H1 (cell line): Measurements from ENCODE around the gene TTC28. TPM values are rescaled to one million over a fixed set of nuclear protein-coding genes. Genes with fewer than 3 reads are reported as not detected.

Source experiments
- CTCF ChIA-PET: fragments of 300-600 bp; sonication (Branson Sonifier 250); formaldehyde crosslinking; loops from one replicate; lab custom pipeline; 2021; ENCODE audit not compliant: partially characterized antibody; lab: Charles Lee
- POLR2A ChIA-PET: fragments of 300-600 bp; sonication (Branson Sonifier 250); formaldehyde crosslinking; loops from one replicate; lab custom pipeline; 2021; ENCODE audit warnings: inconsistent platforms; ENCODE audit not compliant: partially characterized antibody; lab: Charles Lee
- DNase-seq, 2 experiments: peaks; one replicate each; pipeline versions ENCODE4 v3.0.0 to v3.0.0-alpha.2; 2010 to 2022; ENCODE audit warnings: low spot score in 2 of 2, low read depth in 1 of 2, mixed read lengths in 1 of 2
- FAIRE-seq: peaks from 2 replicates; lab custom pipeline; 2011; peaks lifted over from hg19 to GRCh38; lab: Jason Lieb, UNC
- H2AFZ ChIP-seq: 2 replicates; pipeline ENCODE4 v1.8.1; 2012; ENCODE audit warnings: low read length, inconsistent platforms
- H2AK5ac ChIP-seq: 2 replicates; pipeline ENCODE4 v1.6.1; 2013; ENCODE audit warnings: low read depth, low read length
- H2BK120ac ChIP-seq: replicated peaks from 2 replicates; pipeline ENCODE3; 2013; ENCODE audit warnings: low read depth, low read length, inconsistent platforms
- H2BK12ac ChIP-seq: 2 replicates; pipeline ENCODE4 v1.6.1; 2013; ENCODE audit warnings: low read depth, low read length
- H2BK15ac ChIP-seq: 2 replicates; pipeline ENCODE4 v1.6.1; 2013; ENCODE audit warnings: low read length
- H2BK20ac ChIP-seq: 2 replicates; pipeline ENCODE4 v1.6.1; 2013; ENCODE audit warnings: low read length
- H2BK5ac ChIP-seq: 2 replicates; pipeline ENCODE4 v1.6.1; 2013; ENCODE audit warnings: low read depth, low read length
- H3K14ac ChIP-seq: 2 replicates; pipeline ENCODE4 v1.6.1; 2013; ENCODE audit warnings: inconsistent platforms; ENCODE audit not compliant: insufficient read length
- H3K18ac ChIP-seq: 2 replicates; pipeline ENCODE4 v1.6.1; 2013; ENCODE audit warnings: low read length; ENCODE audit errors: extremely low read depth
- H3K23ac ChIP-seq: 2 replicates; pipeline ENCODE4 v1.6.1; 2013; ENCODE audit warnings: inconsistent platforms; ENCODE audit not compliant: insufficient read length
- H3K23me2 ChIP-seq: 2 replicates; pipeline ENCODE4 v1.6.1; 2013; ENCODE audit warnings: low read depth, low read length
- H3K27ac ChIP-seq: 2 replicates; pipeline ENCODE4 v1.6.1; 2011; ENCODE audit warnings: low read depth, low read length, inconsistent platforms
- H3K27me3 ChIP-seq, 4 experiments: replicated peaks in 1 of 4; 1 replicate in 1 of 4; 2 replicates in 3 of 4; pipeline versions ENCODE4 v1.6.1 to v1.8.1; 2011 to 2013; ENCODE audit warnings: low read length in 3 of 4, mild to moderate bottlenecking in 3 of 4, inconsistent platforms in 2 of 4, mixed read lengths in 2 of 4, moderate library complexity in 1 of 4; ENCODE audit not compliant: control insufficient read depth in 3 of 4, insufficient read depth in 3 of 4; ENCODE audit errors: extremely low read depth in 1 of 4
- H3K36me3 ChIP-seq, 4 experiments: 2 replicates each; pipeline versions ENCODE4 v1.6.1 to v1.8.1; 2011 to 2013; ENCODE audit warnings: mild to moderate bottlenecking in 4 of 4, low read length in 3 of 4, moderate library complexity in 2 of 4, control low read depth in 1 of 4, inconsistent platforms in 1 of 4; ENCODE audit not compliant: insufficient read depth in 4 of 4, control insufficient read depth in 2 of 4
- H3K4ac ChIP-seq: replicated peaks from 2 replicates; pipeline ENCODE3; 2013; ENCODE audit warnings: low read length, low read depth, mixed read lengths, inconsistent platforms; ENCODE audit not compliant: insufficient read length
- H3K4me1 ChIP-seq, 4 experiments: replicated peaks in 1 of 4; 1 replicate in 1 of 4; 2 replicates in 3 of 4; pipeline versions ENCODE4 v1.6.1 to v1.8.1; 2011 to 2013; ENCODE audit warnings: low read length in 3 of 4, inconsistent platforms in 2 of 4, mixed read lengths in 1 of 4; ENCODE audit not compliant: insufficient read depth in 4 of 4, control insufficient read depth in 3 of 4
- H3K4me2 ChIP-seq, 2 experiments: 2 replicates each; pipeline versions ENCODE4 v1.6.1 to v1.8.1; 2011 to 2013; ENCODE audit warnings: low read depth in 2 of 2, low read length in 2 of 2, control low read depth in 1 of 2, inconsistent platforms in 1 of 2, mild to moderate bottlenecking in 1 of 2; ENCODE audit not compliant: insufficient read depth in 1 of 2
- H3K4me3 ChIP-seq, 4 experiments: fragments of 200-600, 300-600 bp in 1 of 4; sonication (generic), shearing (Covaris generic), sonication (Bioruptor Twin) in 1 of 4; 2 replicates each; pipeline versions ENCODE4 v1.5.1 to v1.8.1; 2011 to 2016; ENCODE audit warnings: low read length in 4 of 4, low read depth in 3 of 4, control low read depth in 2 of 4, inconsistent platforms in 2 of 4, mild to moderate bottlenecking in 2 of 4, mixed read lengths in 1 of 4, moderate library complexity in 1 of 4; ENCODE audit not compliant: insufficient read depth in 2 of 4; ENCODE audit errors: extremely low read depth in 1 of 4
- H3K56ac ChIP-seq: replicated peaks from 2 replicates; pipeline ENCODE3; 2013; ENCODE audit warnings: low read depth, mild to moderate bottlenecking, mixed read lengths, low read length, inconsistent platforms; ENCODE audit not compliant: insufficient read length
- H3K79me1 ChIP-seq: 2 replicates; pipeline ENCODE4 v1.6.1; 2013; ENCODE audit warnings: low read depth, low read length, control low read depth
- H3K79me2 ChIP-seq, 2 experiments: 2 replicates each; pipeline versions ENCODE4 v1.6.1 to v1.8.1; 2012 to 2013; ENCODE audit warnings: low read length in 2 of 2, mild to moderate bottlenecking in 2 of 2, inconsistent platforms in 1 of 2; ENCODE audit not compliant: insufficient read depth in 2 of 2, control insufficient read depth in 1 of 2
- H3K9ac ChIP-seq, 4 experiments: replicated peaks in 1 of 4; 1 replicate in 1 of 4; 2 replicates in 3 of 4; pipeline versions ENCODE4 v1.6.1 to v1.8.1; 2011 to 2013; ENCODE audit warnings: low read depth in 3 of 4, low read length in 3 of 4, control low read depth in 2 of 4, mild to moderate bottlenecking in 2 of 4, moderate library complexity in 2 of 4, inconsistent platforms in 1 of 4; ENCODE audit errors: extremely low read depth in 1 of 4
- H3K9me3 ChIP-seq, 2 experiments: 2 replicates each; pipeline versions ENCODE4 v1.6.1 to v1.8.1; 2012 to 2013; ENCODE audit warnings: mild to moderate bottlenecking in 2 of 2, moderate library complexity in 2 of 2, control low read depth in 1 of 2, inconsistent platforms in 1 of 2, low read depth in 1 of 2, low read length in 1 of 2, mixed read lengths in 1 of 2; ENCODE audit not compliant: insufficient read depth in 2 of 2
- H4K20me1 ChIP-seq, 2 experiments: replicated peaks in 1 of 2; 2 replicates each; pipeline versions ENCODE3 to v1.8.1; 2011 to 2013; ENCODE audit warnings: inconsistent platforms in 2 of 2, low read length in 2 of 2, mild to moderate bottlenecking in 1 of 2; ENCODE audit not compliant: insufficient read depth in 2 of 2, control insufficient read depth in 1 of 2
- H4K5ac ChIP-seq: 2 replicates; pipeline ENCODE4 v1.6.1; 2013; ENCODE audit warnings: low read length, low read depth, mixed read lengths, inconsistent platforms; ENCODE audit not compliant: insufficient read length
- H4K8ac ChIP-seq: 2 replicates; pipeline ENCODE4 v1.8.0; 2013; ENCODE audit warnings: mild to moderate bottlenecking, moderate library complexity, low read length, inconsistent platforms; ENCODE audit not compliant: insufficient read depth; ENCODE audit errors: extremely low read depth
- H4K91ac ChIP-seq: replicated peaks from 2 replicates; pipeline ENCODE3; 2013; ENCODE audit warnings: low read length, mixed read lengths, inconsistent platforms; ENCODE audit not compliant: insufficient read length
- EGR1 ChIP-seq: IDR thresholded peaks from 2 replicates; pipeline ENCODE4 v1.6.1; 2011; ENCODE audit warnings: low read depth, low read length, borderline replicate concordance
- FOSL1 ChIP-seq: IDR thresholded peaks from 2 replicates; pipeline ENCODE4 v1.6.1; 2011; ENCODE audit warnings: mild to moderate bottlenecking, low read depth, low read length, moderate library complexity; ENCODE audit not compliant: insufficient read depth
- GABPA ChIP-seq: IDR thresholded peaks from 2 replicates; pipeline ENCODE4 v1.6.1; 2011; ENCODE audit warnings: mild to moderate bottlenecking, low read length, moderate library complexity, borderline replicate concordance; ENCODE audit not compliant: insufficient read depth
- GTF2F1 ChIP-seq: IDR thresholded peaks from 2 replicates; pipeline ENCODE4 v1.6.1; 2012; ENCODE audit warnings: low read depth, low read length, improper control_type of control experiment, borderline replicate concordance
- HDAC2 ChIP-seq, 2 experiments: fragments of 300-600 bp in 1 of 2; sonication (generic) in 1 of 2; IDR thresholded peaks; 2 replicates each; pipeline ENCODE4 v1.6.1; 2011 to 2012; ENCODE audit warnings: low read depth in 2 of 2, low read length in 2 of 2, mild to moderate bottlenecking in 2 of 2, moderate library complexity in 2 of 2, borderline replicate concordance in 1 of 2, inconsistent platforms in 1 of 2
- JUND ChIP-seq: IDR thresholded peaks from 2 replicates; pipeline ENCODE4 v1.6.1; 2011; ENCODE audit warnings: mild to moderate bottlenecking, improper control_type of control experiment, low read length
- KDM1A ChIP-seq: fragments of 200-600, 300-600 bp; sonication (generic); IDR thresholded peaks from 2 replicates; pipeline ENCODE4 v1.7.1; 2016; ENCODE audit warnings: mild to moderate bottlenecking, low read length, borderline replicate concordance
- POLR2AphosphoS5 ChIP-seq: IDR thresholded peaks from 2 replicates; pipeline ENCODE4 v1.6.1; 2011; ENCODE audit warnings: low read depth, low read length
- RBBP5 ChIP-seq: IDR thresholded peaks from 2 replicates; pipeline ENCODE4 v1.7.1; 2012; ENCODE audit warnings: low read depth, mild to moderate bottlenecking, inconsistent platforms, low read length, moderate library complexity, borderline replicate concordance
- SIX5 ChIP-seq: IDR thresholded peaks from 2 replicates; pipeline ENCODE4 v1.6.1; 2011; ENCODE audit warnings: mild to moderate bottlenecking, low read depth, low read length
- TAF1 ChIP-seq: IDR thresholded peaks from 2 replicates; pipeline ENCODE4 v1.6.1; 2011; ENCODE audit warnings: mild to moderate bottlenecking, low read depth, low read length
- polyA plus RNA-seq, 7 experiments: library from polyadenylated mRNA; depleted of rRNA in 3 of 7; stranded (reverse) in 5 of 7; unstranded in 2 of 7; fragments of >200 nt in 5 of 7; fragments of 200-250 nt in 2 of 7; gene quantifications; 1 replicate in 5 of 7; 2 replicates in 1 of 7; 4 replicates in 1 of 7; pipeline versions ENCODE4 v1.2.1 to v1.2.3, GENCODE V29; 2011 to 2013; ENCODE audit warnings: missing spikeins in 2 of 7, mixed read lengths in 2 of 7
- total RNA-seq: library from RNA; stranded (reverse); fragmentation: NEBNext Ultra II Directional; extraction: Animal tissue kit (Norgen Biotek cat#: 25700); gene quantifications from 2 replicates; pipeline ENCODE4 v1.2.1, GENCODE V29; 2021
- TF ChIP-seq, protein P1 (sequence below): IDR thresholded peaks from 2 replicates; pipeline ENCODE4 v1.6.1; 2011; ENCODE audit warnings: low read depth, mild to moderate bottlenecking, low read length; ENCODE audit not compliant: insufficient read depth
- TF ChIP-seq, protein P2 (sequence below): IDR thresholded peaks from 2 replicates; pipeline ENCODE4 v1.6.1; 2012; ENCODE audit warnings: inconsistent platforms

TTC28 gene
- total and polyA plus RNA-seq, 2 of the 8 experiments (the other 6 are each of a cell fraction or from before 2014, with no cell fraction given): 2.6 to 12.6 TPM

DNA sequence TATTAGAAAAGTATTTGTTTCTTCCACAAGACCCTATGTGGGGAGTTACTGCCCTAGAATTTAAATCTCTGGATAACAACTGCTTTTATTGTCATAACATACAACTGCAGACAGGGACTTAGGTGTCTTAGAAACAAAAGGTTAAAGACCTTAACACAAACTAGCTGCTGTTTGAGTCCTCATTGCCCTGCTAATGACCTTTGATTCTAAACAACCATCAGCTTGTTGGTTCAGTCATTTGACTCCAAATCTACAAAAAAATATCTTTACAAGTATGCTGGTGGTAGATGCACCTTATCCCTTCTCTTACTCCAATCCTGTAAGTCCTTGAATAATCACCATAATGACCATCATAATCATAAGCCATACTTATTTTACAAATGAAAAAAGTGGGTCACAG is 383.2 kb downstream of the TTC28 start:
- no peaks in the 10 kb centered on the region for H3K23me2 ChIP-seq
- H3K36me3 ChIP-seq: no peaks in the 10 kb centered on the region
- H4K20me1 ChIP-seq: peaks cover 0 to 1% of the 10 kb centered on the region in 2 experiments
- H3K9ac ChIP-seq: no peak overlapping the region
- no peak overlapping the region for H3K4me2 ChIP-seq
- POLR2A ChIA-PET: no interaction called here
- DNase-seq: no peak
- H3K4ac ChIP-seq: no peak overlapping the region
- no peak overlapping the region for H4K91ac ChIP-seq
- no peak for FAIRE-seq
- H2BK12ac ChIP-seq: no peak overlapping the region
- H3K4me3 ChIP-seq: no peak overlapping the region
- H3K18ac ChIP-seq: no peak overlapping the region
- H4K8ac ChIP-seq: no peak overlapping the region
- no peak overlapping the region for H2BK15ac ChIP-seq
- no peak overlapping the region for H3K56ac ChIP-seq
- TF ChIP-seq FOSL1: no peak
- TF ChIP-seq, protein P1, sequence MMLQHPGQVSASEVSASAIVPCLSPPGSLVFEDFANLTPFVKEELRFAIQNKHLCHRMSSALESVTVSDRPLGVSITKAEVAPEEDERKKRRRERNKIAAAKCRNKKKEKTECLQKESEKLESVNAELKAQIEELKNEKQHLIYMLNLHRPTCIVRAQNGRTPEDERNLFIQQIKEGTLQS: no peak
- no peak for TF ChIP-seq TAF1
- no peak for TF ChIP-seq KDM1A
- TF ChIP-seq SIX5: no peak
- TF ChIP-seq, protein P2, sequence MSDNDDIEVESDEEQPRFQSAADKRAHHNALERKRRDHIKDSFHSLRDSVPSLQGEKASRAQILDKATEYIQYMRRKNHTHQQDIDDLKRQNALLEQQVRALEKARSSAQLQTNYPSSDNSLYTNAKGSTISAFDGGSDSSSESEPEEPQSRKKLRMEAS: no peak
- no peak for TF ChIP-seq HDAC2 (IDR thresholded peaks at IDR 0.05; ENCODE audit: borderline replicate concordance in 1 of 2, low read depth in 2 of 2, low read length in 2 of 2)
- TF ChIP-seq JUND: no peak
- TF ChIP-seq GTF2F1: no peak
- no peak for TF ChIP-seq RBBP5
- TF ChIP-seq EGR1: no peak
- TF ChIP-seq POLR2AphosphoS5: no peak
- no peak for TF ChIP-seq GABPA
- TF ChIP-seq, all 59 proteins: peak for 0
- Histone ChIP-seq H3K27ac (no peak overlapping the region), H2AFZ (no peak overlapping the region), H3K79me2 (no peaks in the 10 kb centered on the region), H3K14ac (no peak overlapping the region), H4K5ac (no peak overlapping the region), H3K27me3 (no peaks in the 10 kb centered on the region), H3K23ac (no peak overlapping the region), H3K9me3 (no peaks in the 10 kb centered on the region), H3K79me1 (no peaks in the 10 kb centered on the region), H2BK5ac (no peak overlapping the region), H2AK5ac (no peak overlapping the region), H3K4me1 (no peaks in the 10 kb centered on the region), H2BK20ac (no peak overlapping the region), H2BK120ac (no peak overlapping the region)
- CTCF ChIA-PET: interaction anchor here (0.6 to 1.6 kb wide), 3 partner anchors 43 to 795 kb away, joined by 3 read pairs; no protein-coding TSS in a partner anchor
